ENCODE measurements around the gene TIAM2. TPM values are rescaled to one million over a fixed set of nuclear protein-coding genes. Genes with fewer than 3 reads are reported as not detected.

The TIAM2 gene
- total RNA-seq, 1 experiment from 2014 or later = 12.9 TPM

DNA sequence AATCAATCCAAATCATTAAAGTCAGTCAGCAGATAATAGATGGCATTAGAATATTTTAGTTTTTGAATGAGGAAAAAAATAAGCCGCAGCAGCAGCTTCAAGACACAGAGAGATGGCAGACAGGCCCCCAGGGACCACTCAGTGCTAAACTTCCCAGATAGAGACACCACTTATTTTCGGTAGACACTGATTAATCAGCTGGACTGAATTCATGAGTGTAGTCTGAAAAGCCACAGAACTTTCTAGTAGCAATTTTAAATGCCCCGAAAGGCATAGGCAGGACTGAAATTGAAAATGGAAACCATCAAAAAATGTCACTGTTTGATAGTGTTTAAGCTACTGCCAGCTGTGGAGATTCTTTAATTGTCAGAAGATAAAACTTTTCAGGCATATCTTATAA lies 265.6 kb downstream of the TIAM2 start:
- H3K36me3 Mint-ChIP-seq (ENCODE audit: insufficient read depth, unreplicated experiment) = peaks cover 15% of the 10 kb centered on the region
- no peak overlapping the region for H3K27ac Mint-ChIP-seq (ENCODE audit: unreplicated experiment)
- DNase-seq = no peak
- intact Hi-C loops (cut with micrococcal nuclease; ENCODE audit: unreplicated experiment) = no loop called here
- H3K27me3 Mint-ChIP-seq (ENCODE audit: unreplicated experiment) = no peaks in the 10 kb centered on the region
- H3K4me3 Mint-ChIP-seq (ENCODE audit: low read depth, unreplicated experiment) = no peak overlapping the region
- no peaks in the 10 kb centered on the region for H3K4me1 Mint-ChIP-seq (ENCODE audit: low read depth, unreplicated experiment)
- BruUV-seq (replicated peaks) = no TSS peak
- no peaks in the 10 kb centered on the region for H3K9me3 Mint-ChIP-seq (ENCODE audit: low read depth, unreplicated experiment)
- TF ChIP-seq, protein P1, sequence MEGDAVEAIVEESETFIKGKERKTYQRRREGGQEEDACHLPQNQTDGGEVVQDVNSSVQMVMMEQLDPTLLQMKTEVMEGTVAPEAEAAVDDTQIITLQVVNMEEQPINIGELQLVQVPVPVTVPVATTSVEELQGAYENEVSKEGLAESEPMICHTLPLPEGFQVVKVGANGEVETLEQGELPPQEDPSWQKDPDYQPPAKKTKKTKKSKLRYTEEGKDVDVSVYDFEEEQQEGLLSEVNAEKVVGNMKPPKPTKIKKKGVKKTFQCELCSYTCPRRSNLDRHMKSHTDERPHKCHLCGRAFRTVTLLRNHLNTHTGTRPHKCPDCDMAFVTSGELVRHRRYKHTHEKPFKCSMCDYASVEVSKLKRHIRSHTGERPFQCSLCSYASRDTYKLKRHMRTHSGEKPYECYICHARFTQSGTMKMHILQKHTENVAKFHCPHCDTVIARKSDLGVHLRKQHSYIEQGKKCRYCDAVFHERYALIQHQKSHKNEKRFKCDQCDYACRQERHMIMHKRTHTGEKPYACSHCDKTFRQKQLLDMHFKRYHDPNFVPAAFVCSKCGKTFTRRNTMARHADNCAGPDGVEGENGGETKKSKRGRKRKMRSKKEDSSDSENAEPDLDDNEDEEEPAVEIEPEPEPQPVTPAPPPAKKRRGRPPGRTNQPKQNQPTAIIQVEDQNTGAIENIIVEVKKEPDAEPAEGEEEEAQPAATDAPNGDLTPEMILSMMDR (IDR thresholded peaks at IDR 0.05; ENCODE audit: unreplicated experiment) = no peak
- CTCF ChIA-PET = no interaction called here

DNA sequence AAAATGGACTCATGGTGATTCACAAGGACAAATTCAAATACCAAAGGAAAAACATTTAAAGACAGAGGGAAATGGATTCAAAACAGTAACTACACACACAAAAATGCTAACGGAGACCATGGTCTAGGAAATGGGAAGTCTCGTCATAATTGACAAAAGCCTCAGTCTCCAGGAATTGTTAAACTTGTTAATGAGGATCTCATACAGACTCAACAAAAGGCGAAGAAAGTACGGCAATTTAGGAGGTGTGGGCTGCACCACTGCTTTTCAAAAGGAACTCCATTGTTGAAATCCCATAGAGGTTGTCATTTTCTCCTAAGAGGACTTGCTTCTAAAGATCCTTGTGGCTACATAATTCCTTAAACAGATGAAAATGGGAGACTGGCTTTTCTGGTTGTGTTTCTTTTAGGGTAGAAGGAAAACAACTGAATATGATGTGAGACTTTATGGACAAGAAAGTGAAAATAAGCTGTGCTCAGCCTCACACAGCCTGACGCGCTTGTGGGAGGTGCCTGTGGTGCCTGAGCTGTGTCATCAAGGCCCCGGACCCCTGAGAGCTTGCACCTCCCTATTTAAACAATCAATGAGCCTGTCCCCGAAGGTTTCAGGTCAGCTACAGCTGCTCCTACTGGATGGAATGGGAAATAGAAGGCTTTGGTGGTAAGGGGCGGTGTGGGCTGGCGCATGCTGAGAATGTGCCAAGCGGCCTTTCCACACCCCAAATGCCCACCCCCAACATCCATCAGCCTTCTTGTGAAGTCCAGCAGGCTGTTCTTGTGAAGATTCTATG lies 266.2 kb downstream of the TIAM2 start:
- no peaks in the 10 kb centered on the region for H3K27me3 Mint-ChIP-seq (ENCODE audit: unreplicated experiment)
- TF ChIP-seq, protein P1 (IDR thresholded peaks at IDR 0.05; ENCODE audit: unreplicated experiment) = no peak
- no TSS peak for BruUV-seq (replicated peaks)
- H3K27ac Mint-ChIP-seq (ENCODE audit: unreplicated experiment) = no peak overlapping the region
- H3K4me3 Mint-ChIP-seq (ENCODE audit: low read depth, unreplicated experiment) = no peak overlapping the region
- intact Hi-C loops (cut with micrococcal nuclease; ENCODE audit: unreplicated experiment) = no loop called here
- DNase-seq = no peak
- peaks cover 11% of the 10 kb centered on the region for H3K36me3 Mint-ChIP-seq (ENCODE audit: insufficient read depth, unreplicated experiment)
- no peaks in the 10 kb centered on the region for H3K9me3 Mint-ChIP-seq (ENCODE audit: low read depth, unreplicated experiment)
- no peaks in the 10 kb centered on the region for H3K4me1 Mint-ChIP-seq (ENCODE audit: low read depth, unreplicated experiment)
- CTCF ChIA-PET = no interaction called here

DNA sequence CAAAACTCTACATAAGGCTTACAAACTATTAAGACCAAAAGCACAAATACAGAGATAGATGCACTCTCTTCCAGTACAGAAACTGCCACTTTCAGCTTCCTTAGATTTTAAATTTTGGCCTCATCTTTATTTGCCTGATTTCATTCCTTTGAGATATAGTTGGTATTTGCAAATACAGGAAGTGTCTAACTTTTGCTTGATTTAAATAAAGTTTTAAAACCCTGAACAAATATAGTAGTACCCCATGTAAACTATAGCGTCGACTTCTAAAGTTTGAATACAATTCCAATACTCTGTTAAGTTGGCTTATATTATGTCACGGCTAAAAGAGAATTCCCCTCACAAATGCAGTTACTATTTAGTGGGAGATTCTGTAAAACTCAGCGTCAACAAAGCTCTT lies 267.5 kb downstream of the TIAM2 start:
- H3K9me3 Mint-ChIP-seq (ENCODE audit: low read depth, unreplicated experiment) = no peaks in the 10 kb centered on the region
- TF ChIP-seq, protein P1 (IDR thresholded peaks at IDR 0.05; ENCODE audit: unreplicated experiment) = no peak
- H3K36me3 Mint-ChIP-seq (ENCODE audit: insufficient read depth, unreplicated experiment) = peaks cover 3% of the 10 kb centered on the region
- no TSS peak for BruUV-seq (replicated peaks)
- H3K27me3 Mint-ChIP-seq (ENCODE audit: unreplicated experiment) = no peaks in the 10 kb centered on the region
- DNase-seq = no peak
- H3K4me3 Mint-ChIP-seq (ENCODE audit: low read depth, unreplicated experiment) = no peak overlapping the region
- H3K27ac Mint-ChIP-seq (ENCODE audit: unreplicated experiment) = no peak overlapping the region
- intact Hi-C loops (cut with micrococcal nuclease; ENCODE audit: unreplicated experiment) = no loop called here
- CTCF ChIA-PET = no interaction called here
- no peaks in the 10 kb centered on the region for H3K4me1 Mint-ChIP-seq (ENCODE audit: low read depth, unreplicated experiment)

DNA sequence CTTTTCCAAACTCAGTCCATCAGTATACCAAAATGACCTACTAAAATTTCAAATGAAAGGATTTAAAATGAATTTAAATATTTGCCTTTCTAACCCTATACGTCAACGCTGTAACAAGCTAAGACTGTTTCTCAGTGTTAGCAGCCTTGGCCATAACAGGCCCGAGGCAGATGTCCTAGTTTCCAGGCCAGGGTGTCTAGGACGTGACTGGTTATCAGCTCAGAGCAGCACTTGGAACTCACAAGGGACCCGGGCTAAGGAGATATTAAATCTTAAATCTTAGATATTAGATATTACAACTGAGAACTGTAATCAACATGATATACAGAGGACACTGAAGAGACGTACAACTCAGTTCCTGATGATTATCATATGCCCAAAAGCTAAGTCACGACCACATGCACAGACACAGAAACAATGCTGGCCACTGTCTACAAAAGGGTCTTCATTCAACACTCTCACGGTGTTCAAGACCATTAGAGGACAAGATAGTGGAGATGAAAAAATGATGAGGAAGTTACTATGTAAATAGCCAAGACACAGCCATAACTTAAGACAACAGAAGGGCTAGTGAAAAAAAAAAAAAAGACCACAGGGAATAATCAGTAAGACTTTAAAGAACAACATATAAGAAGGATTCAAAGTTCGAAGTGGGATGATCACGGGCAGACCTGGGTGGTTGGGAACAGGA lies 268.4 kb downstream of the TIAM2 start, which contains the start of gene CLDN20:
CLDN20 (plus strand) TSS at position 641 of the 691 bp plus-strand sequence. CDS start 11,707 bp downstream, outside the sequence.
- no peaks in the 10 kb centered on the region for H3K27me3 Mint-ChIP-seq (ENCODE audit: unreplicated experiment)
- intact Hi-C loops (cut with micrococcal nuclease; ENCODE audit: unreplicated experiment) = no loop called here
- DNase-seq = no peak
- no peak within 1 kb of the TSS for H3K4me3 Mint-ChIP-seq (ENCODE audit: low read depth, unreplicated experiment)
- CTCF ChIA-PET = no interaction called here
- H3K36me3 Mint-ChIP-seq (ENCODE audit: insufficient read depth, unreplicated experiment) = no peaks in the 10 kb centered on the region
- no peaks in the 10 kb centered on the region for H3K9me3 Mint-ChIP-seq (ENCODE audit: low read depth, unreplicated experiment)
- no TSS peak for BruUV-seq (replicated peaks)
- H3K4me1 Mint-ChIP-seq (ENCODE audit: low read depth, unreplicated experiment) = no peaks in the 10 kb centered on the region
- no peak within 1 kb of the TSS for H3K27ac Mint-ChIP-seq (ENCODE audit: unreplicated experiment)
- TF ChIP-seq, protein P1 (IDR thresholded peaks at IDR 0.05; ENCODE audit: unreplicated experiment) = no peak

All from Calu3 (cell line).